Activated naive CD8-positive, alpha-beta T cell treated with anti-CD3 and anti-CD28 coated beads, Interleukin-2, amount 10 ng/mL, durations not matched to agents 7 days and 5 days (primary cell): Measurements from ENCODE around the gene CES4A. TPM values are rescaled to one million over a fixed set of nuclear protein-coding genes. Genes with fewer than 3 reads are reported as not detected.

Source experiments
- ATAC-seq: fragments of 150-1000 bp; cut with Tn5 transposase; one replicate; pipeline ENCODE4 v1.10.0; 2021; ENCODE audit warnings: low read depth, moderate library complexity
- POLR2A ChIA-PET: fragments of 350-600 bp; sonication (Branson Sonifier 250); formaldehyde crosslinking; loops from one replicate; lab custom pipeline; 2021; ENCODE audit warnings: antibody characterized with exemption; lab: Charles Lee
- DNase-seq: peaks from one replicate; pipeline ENCODE4 v3.0.0; 2021
- H3K27ac Mint-ChIP-seq: one replicate; pipeline ENCODE4 v1.8.0; 2022; ENCODE audit warnings: mild to moderate bottlenecking, mixed read lengths
- H3K27me3 Mint-ChIP-seq: one replicate; pipeline ENCODE4 v1.8.0; 2022; ENCODE audit warnings: mild to moderate bottlenecking, moderate library complexity, mixed read lengths
- H3K36me3 Mint-ChIP-seq: one replicate; pipeline ENCODE4 v1.8.0; 2021; ENCODE audit warnings: mild to moderate bottlenecking, mixed read lengths
- H3K4me1 Mint-ChIP-seq: one replicate; pipeline ENCODE4 v1.8.0; 2021; ENCODE audit warnings: mixed read lengths
- H3K4me3 Mint-ChIP-seq: one replicate; pipeline ENCODE4 v1.8.0; 2022; ENCODE audit warnings: mild to moderate bottlenecking, moderate library complexity, mixed read lengths
- H3K9me3 Mint-ChIP-seq: one replicate; pipeline ENCODE4 v1.8.0; 2021; ENCODE audit warnings: mixed read lengths
- total RNA-seq, 2 experiments: library from RNA; stranded (reverse); gene quantifications; one replicate each; pipeline ENCODE4 v1.2.3, GENCODE V29; 2021

CES4A gene
- total RNA-seq, 2 experiments from 2014 or later: 16.2 to 17.5 TPM

GRCh38 chr16:67019171-67019570, 30.8 kb downstream of the CES4A start:
- ATAC-seq (no peak), DNase-seq (no peak)
- H3K27me3 Mint-ChIP-seq: peaks cover 6% of the 10 kb centered on the region
- peaks cover 38% of the 10 kb centered on the region for H3K4me1 Mint-ChIP-seq
- H3K9me3 Mint-ChIP-seq: no peaks in the 10 kb centered on the region
- POLR2A ChIA-PET: interaction anchor here (0.5 to 4.7 kb wide), 6 partner anchors 9 to 245 kb away, joined by 3 to 49 read pairs (median 4); partner anchors contain the start of genes CBFB, FBXL8 and TRADD
- H3K4me3 Mint-ChIP-seq: no peak overlapping the region
- no peak overlapping the region for H3K27ac Mint-ChIP-seq
- no peaks in the 10 kb centered on the region for H3K36me3 Mint-ChIP-seq

GRCh38 chr16:67021321-67021720, 32.9 kb downstream of the CES4A start:
- POLR2A ChIA-PET: interaction anchor here (0.7 kb wide), 1 partner anchor 219 kb away, joined by 4 read pairs; no protein-coding TSS in a partner anchor
- ATAC-seq (no peak), DNase-seq (no peak)
- H3K4me3 Mint-ChIP-seq: no peak overlapping the region
- peaks cover 30% of the 10 kb centered on the region for H3K4me1 Mint-ChIP-seq
- H3K9me3 Mint-ChIP-seq: no peaks in the 10 kb centered on the region
- peaks cover 6% of the 10 kb centered on the region for H3K27me3 Mint-ChIP-seq
- H3K36me3 Mint-ChIP-seq: no peaks in the 10 kb centered on the region
- H3K27ac Mint-ChIP-seq: no peak overlapping the region

DNA sequence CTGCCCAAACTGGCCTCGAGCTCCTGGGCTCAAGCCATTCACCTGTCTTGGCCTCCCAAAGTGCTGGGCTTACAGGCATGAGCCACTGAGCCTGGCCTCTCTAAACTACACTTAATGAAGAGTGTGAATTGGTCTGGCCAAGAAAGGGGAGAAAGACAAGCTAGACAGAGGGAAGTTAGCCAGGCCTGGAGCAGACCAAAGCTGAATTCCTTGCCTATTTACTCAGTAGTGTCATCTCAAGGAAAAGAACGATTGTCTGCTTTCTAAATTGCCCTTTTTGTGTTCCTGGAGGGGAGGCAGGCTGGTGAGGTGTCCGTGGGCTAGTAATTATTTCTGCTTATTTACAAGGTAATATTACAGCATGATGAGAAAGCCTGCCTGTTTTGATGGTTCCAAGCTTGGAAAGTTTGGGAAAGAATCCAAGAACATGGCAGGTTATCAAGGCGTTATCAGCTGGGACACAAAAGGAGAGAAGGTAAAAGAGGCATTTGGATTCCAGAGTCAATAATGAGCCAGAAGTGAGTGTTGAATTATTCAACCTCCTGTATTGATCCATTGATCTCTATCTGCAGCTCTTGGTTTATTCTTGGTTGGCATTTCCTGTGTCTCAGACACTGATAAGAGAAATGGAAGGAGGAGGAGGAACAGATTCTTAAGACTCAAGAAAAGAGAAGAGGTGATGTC, 34.3 kb downstream of the CES4A start:
- Mint-ChIP-seq H3K4me3 (no peak overlapping the region), H3K9me3 (no peaks in the 10 kb centered on the region), H3K27me3 (peaks cover 6% of the 10 kb centered on the region), H3K36me3 (no peaks in the 10 kb centered on the region), H3K4me1 (peaks cover 30% of the 10 kb centered on the region), H3K27ac (no peak overlapping the region)
- DNase-seq: peak; percentile 12
- no peak for ATAC-seq
- POLR2A ChIA-PET: no interaction called here

DNA sequence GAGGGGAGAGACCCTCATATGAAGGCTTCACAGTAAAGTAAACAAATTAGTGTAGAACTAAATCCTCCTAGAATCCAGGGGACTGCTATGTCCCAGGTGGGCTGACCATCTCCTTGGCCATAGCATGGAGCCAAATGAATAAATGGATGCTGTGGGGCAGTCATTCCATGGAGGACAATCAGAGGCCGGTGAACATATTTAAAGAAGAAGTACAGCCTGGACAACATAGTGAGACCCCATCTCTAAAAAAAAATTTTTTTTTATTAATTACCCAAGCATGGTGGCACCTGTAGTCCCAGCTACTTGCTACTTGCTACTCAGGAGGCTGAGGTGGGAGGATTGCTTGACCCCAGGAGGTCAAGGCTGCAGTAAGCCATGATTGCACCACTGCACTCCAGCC, 35.3 kb downstream of the CES4A start:
- Mint-ChIP-seq H3K4me3 (no peak overlapping the region), H3K36me3 (no peaks in the 10 kb centered on the region), H3K27ac (no peak overlapping the region), H3K9me3 (no peaks in the 10 kb centered on the region), H3K4me1 (peaks cover 28% of the 10 kb centered on the region), H3K27me3 (peaks cover 6% of the 10 kb centered on the region)
- POLR2A ChIA-PET: interaction anchor here (7.2 kb wide), 1 partner anchor 11 kb away, joined by 71 read pairs; no protein-coding TSS in a partner anchor
- ATAC-seq (no peak), DNase-seq (no peak)

- H3K36me3 Mint-ChIP-seq: no peaks in the 10 kb centered on the region
- H3K27me3 Mint-ChIP-seq: peaks cover 6% of the 10 kb centered on the region
- H3K4me3 Mint-ChIP-seq: peak overlapping the region; percentile 22
- ATAC-seq (no peak), DNase-seq (peak; percentile 8)
- H3K27ac Mint-ChIP-seq: peak overlapping the region; percentile 60
- H3K4me1 Mint-ChIP-seq: peaks cover 28% of the 10 kb centered on the region
- POLR2A ChIA-PET: interaction anchor here (7.2 kb wide), 1 partner anchor 12 kb away, joined by 71 read pairs; no protein-coding TSS in a partner anchor
- H3K9me3 Mint-ChIP-seq: no peaks in the 10 kb centered on the region
Observed at GRCh38 chr16:67024384-67025209, 36.2 kb downstream of the CES4A start.

DNA sequence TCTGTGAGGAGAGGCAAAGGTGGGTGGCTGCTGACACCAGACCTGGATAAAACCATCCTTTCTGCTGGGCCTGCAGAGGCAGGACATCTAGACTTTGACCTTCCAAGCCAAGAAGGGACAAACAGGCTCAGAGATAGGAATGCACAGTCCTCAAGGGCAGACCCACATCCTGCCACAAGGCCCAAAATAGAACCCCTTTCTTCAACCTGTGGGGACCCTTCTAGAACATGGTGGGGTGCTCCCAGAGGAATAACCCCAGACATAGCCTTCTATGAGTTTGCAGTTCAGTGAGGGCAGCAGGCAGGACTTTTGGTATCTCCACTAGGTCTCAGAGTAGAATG, 36.8 kb downstream of the CES4A start:
- ATAC-seq (no peak), DNase-seq (peak; percentile 28)
- peaks cover 28% of the 10 kb centered on the region for H3K4me1 Mint-ChIP-seq
- POLR2A ChIA-PET: interaction anchor here (0.7 to 7.2 kb wide), 2 partner anchors 12 to 40 kb away, joined by 3 to 71 read pairs; no protein-coding TSS in a partner anchor
- peak overlapping the region; percentile 60 for H3K27ac Mint-ChIP-seq
- H3K36me3 Mint-ChIP-seq: peaks cover 4% of the 10 kb centered on the region
- no peaks in the 10 kb centered on the region for H3K9me3 Mint-ChIP-seq
- H3K4me3 Mint-ChIP-seq: peak overlapping the region; percentile 22
- peaks cover 6% of the 10 kb centered on the region for H3K27me3 Mint-ChIP-seq

DNA sequence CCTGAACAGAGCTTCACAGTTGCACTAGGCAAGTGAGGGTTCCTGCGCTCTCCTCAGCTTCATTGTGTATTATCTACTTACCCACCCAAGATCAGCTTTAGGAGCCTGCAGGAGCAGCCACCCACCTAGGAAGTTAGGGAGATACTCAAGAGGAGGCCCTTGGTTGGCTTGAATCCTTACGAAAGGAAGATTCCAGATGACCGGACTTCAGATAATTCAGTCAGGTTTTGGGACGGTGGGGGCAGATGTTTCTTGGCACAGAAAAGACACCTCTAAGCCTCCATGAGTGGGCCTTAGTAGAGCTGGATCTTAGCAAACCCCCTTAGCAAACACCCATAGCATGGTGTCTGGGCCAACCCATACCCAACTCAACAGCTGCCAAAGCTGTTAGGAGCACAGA, 38.2 kb downstream of the CES4A start:
- H3K9me3 Mint-ChIP-seq: no peaks in the 10 kb centered on the region
- no peaks in the 10 kb centered on the region for H3K27me3 Mint-ChIP-seq
- H3K4me1 Mint-ChIP-seq: peaks cover 37% of the 10 kb centered on the region
- ATAC-seq (no peak), DNase-seq (peak; percentile 11)
- H3K27ac Mint-ChIP-seq: no peak overlapping the region
- H3K4me3 Mint-ChIP-seq: no peak overlapping the region
- POLR2A ChIA-PET: interaction anchor here (1.2 to 7.2 kb wide), 4 partner anchors 8 to 132 kb away, joined by 3 to 71 read pairs (median 26); no protein-coding TSS in a partner anchor
- H3K36me3 Mint-ChIP-seq: peaks cover 13% of the 10 kb centered on the region

DNA sequence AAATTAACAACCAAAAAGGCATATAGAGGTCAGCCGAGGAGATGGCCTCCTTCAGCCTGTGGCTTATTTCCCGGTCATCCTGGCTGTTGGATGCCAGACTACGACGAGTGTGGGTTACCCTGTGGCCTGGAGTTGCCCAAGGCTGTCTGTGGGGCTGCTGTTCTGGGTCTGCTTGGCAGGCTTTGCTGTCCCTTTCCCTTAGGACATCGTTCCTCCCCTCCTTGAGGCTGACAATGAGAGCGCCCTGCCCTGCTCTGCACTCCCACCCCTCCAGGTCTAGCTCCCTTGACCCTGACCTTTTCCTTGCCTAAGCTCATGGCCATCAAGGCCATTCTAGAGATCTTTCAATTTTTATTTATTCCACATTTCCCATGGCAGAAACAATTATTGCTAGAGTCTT, 38.7 kb downstream of the CES4A start:
- no peaks in the 10 kb centered on the region for H3K9me3 Mint-ChIP-seq
- H3K4me3 Mint-ChIP-seq: peak overlapping the region; percentile 50
- no peaks in the 10 kb centered on the region for H3K27me3 Mint-ChIP-seq
- peaks cover 15% of the 10 kb centered on the region for H3K36me3 Mint-ChIP-seq
- H3K27ac Mint-ChIP-seq: peak overlapping the region; percentile 28
- POLR2A ChIA-PET: interaction anchor here (1.2 to 7.2 kb wide), 4 partner anchors 9 to 132 kb away, joined by 3 to 71 read pairs (median 26); no protein-coding TSS in a partner anchor
- ATAC-seq: no peak
- H3K4me1 Mint-ChIP-seq: peaks cover 42% of the 10 kb centered on the region
- peak; percentile 26 for DNase-seq

DNA sequence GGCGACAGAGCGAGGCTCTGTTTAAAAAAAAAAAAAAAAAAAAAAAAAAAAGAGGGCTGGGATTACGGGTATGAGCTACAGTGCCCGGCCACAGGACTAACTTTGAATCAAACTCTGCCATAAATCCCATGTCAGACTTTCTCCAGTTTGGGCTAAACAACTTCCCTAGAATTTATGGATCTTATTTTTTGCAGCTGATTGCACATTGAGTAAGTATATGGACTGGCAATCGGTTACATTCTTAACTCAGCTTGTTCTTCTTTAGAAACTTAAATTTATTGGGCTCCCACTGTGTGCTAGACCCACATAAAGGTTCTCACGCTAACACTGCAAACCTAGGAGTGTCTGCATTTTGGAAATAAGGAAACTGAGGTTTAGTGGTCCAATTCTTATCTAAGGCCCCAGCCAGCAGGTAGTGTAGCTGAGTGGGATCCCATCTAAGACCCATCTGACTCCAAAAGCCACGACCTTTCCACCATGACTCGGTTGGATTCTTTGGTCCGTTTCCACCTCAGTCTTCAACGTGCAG, 39.8 kb downstream of the CES4A start:
- POLR2A ChIA-PET: interaction anchor here (0.6 to 7.2 kb wide), 22 partner anchors 10 to 1819 kb away, joined by 3 to 71 read pairs (median 4); partner anchors contain the start of genes B3GNT9, FBXL8, FHOD1 and PDP2
- Mint-ChIP-seq H3K27me3 (no peaks in the 10 kb centered on the region), H3K4me1 (peaks cover 43% of the 10 kb centered on the region)

DNA sequence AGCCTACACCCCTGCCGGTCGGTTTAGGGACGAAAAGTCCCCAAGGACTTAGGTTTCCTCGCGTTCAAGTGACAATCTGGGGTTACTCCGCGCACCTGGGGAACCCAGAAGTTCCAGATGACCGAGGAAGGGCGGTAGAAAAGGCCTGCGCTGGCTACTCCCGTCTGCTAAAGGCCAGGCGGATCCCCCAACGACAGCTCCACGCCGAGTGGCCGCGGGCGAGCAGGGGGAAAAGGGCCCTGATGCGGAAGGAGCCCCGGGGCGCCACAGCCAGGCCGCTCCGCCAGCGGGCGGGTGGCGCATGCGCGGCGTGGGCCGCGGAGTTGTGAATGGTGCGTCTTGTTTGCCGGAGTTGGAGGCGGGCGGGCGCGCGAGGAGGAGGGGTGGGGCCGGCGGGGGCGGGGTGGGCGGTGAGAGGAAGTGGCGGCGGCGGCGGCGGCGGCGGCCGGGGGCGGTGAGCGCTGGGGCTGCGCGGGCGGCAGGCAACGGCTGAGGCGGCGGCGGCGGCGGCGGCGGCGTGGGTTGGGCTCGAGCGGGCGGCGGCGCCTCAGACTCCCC, 40.4 kb downstream of the CES4A start, which contains the start of gene CBFB:
TSS of gene CBFB (plus strand) at position 454 of the 558 bp plus-strand sequence. CDS start 259 bp downstream, outside the sequence.
- Mint-ChIP-seq H3K27ac (peak within 1 kb of the TSS; percentile 92), H3K4me3 (peak within 1 kb of the TSS; percentile 88), H3K27me3 (no peaks in the 10 kb centered on the region), H3K9me3 (no peaks in the 10 kb centered on the region), H3K4me1 (peaks cover 44% of the 10 kb centered on the region), H3K36me3 (peaks cover 29% of the 10 kb centered on the region)
- DNase-seq: peak; percentile 97
- peak; percentile 93 for ATAC-seq
- POLR2A ChIA-PET: interaction anchor here (0.6 to 7.2 kb wide), 19 partner anchors 10 to 1819 kb away, joined by 3 to 71 read pairs (median 4); partner anchors contain the start of genes B3GNT9, FBXL8, FHOD1 and PDP2

More for the DNA sequence above, 39.8 kb downstream of the CES4A start:
- Mint-ChIP-seq H3K4me3 (peak overlapping the region; percentile 83), H3K9me3 (no peaks in the 10 kb centered on the region), H3K36me3 (peaks cover 24% of the 10 kb centered on the region), H3K27ac (peak overlapping the region; percentile 92)
- no peak for DNase-seq
- ATAC-seq: no peak

- DNase-seq: peak; percentile 78
- ATAC-seq: peak; percentile 22
- Mint-ChIP-seq H3K27ac (peak overlapping the region; percentile 86), H3K9me3 (no peaks in the 10 kb centered on the region), H3K27me3 (no peaks in the 10 kb centered on the region), H3K4me1 (peaks cover 42% of the 10 kb centered on the region), H3K4me3 (peak overlapping the region; percentile 88), H3K36me3 (peaks cover 32% of the 10 kb centered on the region)
- POLR2A ChIA-PET: interaction anchor here (0.8 to 7.2 kb wide), 14 partner anchors 11 to 149 kb away, joined by 3 to 71 read pairs (median 6); partner anchors contain the start of genes B3GNT9, FBXL8, PDP2 and TRADD
Observed at GRCh38 chr16:67029254-67030096, 41.1 kb downstream of the CES4A start.
